Putamen (tissue), 1 donor: ENCODE measurements around the gene WWOX.

Source experiments
- DNase-seq: peaks from one replicate; pipeline ENCODE4 v3.0.0-alpha.2; 2016; ENCODE audit warnings: low spot score

The WWOX gene

GRCh38 chr16:78659668-78660217 is 560.3 kb downstream of the WWOX start:
- no peak for DNase-seq

GRCh38 chr16:78660795-78661194 is 561.3 kb downstream of the WWOX start:
- DNase-seq, result no peak

GRCh38 chr16:78663690-78664089 is 564.2 kb downstream of the WWOX start:
- no peak for DNase-seq

GRCh38 chr16:78664811-78665772 is 565.6 kb downstream of the WWOX start:
- DNase-seq, result no peak

GRCh38 chr16:78666318-78666717 is 566.9 kb downstream of the WWOX start:
- DNase-seq, result no peak

GRCh38 chr16:78667675-78668074 is 568.2 kb downstream of the WWOX start:
- DNase-seq, result no peak

GRCh38 chr16:78668393-78668792 is 568.9 kb downstream of the WWOX start:
- no peak for DNase-seq

- no peak for DNase-seq
Observed at GRCh38 chr16:78669994-78670393, 570.5 kb downstream of the WWOX start.

GRCh38 chr16:78672779-78673556 is 573.5 kb downstream of the WWOX start:
- DNase-seq, result no peak

GRCh38 chr16:78673884-78674283 is 574.4 kb downstream of the WWOX start:
- no peak for DNase-seq

- DNase-seq, result no peak
Observed at GRCh38 chr16:78675312-78675711, 575.9 kb downstream of the WWOX start.

- DNase-seq, result no peak
Observed at GRCh38 chr16:78675951-78676792, 576.7 kb downstream of the WWOX start.

- no peak for DNase-seq
Observed at GRCh38 chr16:78677181-78677731, 577.8 kb downstream of the WWOX start.

- DNase-seq, result no peak
Observed at GRCh38 chr16:78679546-78679945, 580.1 kb downstream of the WWOX start.

GRCh38 chr16:78681743-78682142 is 582.3 kb downstream of the WWOX start:
- no peak for DNase-seq

GRCh38 chr16:78684030-78684611 is 584.7 kb downstream of the WWOX start:
- DNase-seq, result no peak

GRCh38 chr16:78684655-78685375 is 585.4 kb downstream of the WWOX start:
- no peak for DNase-seq

- no peak for DNase-seq
Observed at GRCh38 chr16:78686601-78687000, 587.1 kb downstream of the WWOX start.

- DNase-seq, result no peak
Observed at GRCh38 chr16:78689028-78689427, 589.6 kb downstream of the WWOX start.

GRCh38 chr16:78689536-78689935 is 590.1 kb downstream of the WWOX start:
- no peak for DNase-seq
